Measurements from ENCODE around the gene CORO2B.

CORO2B gene

GRCh38 chr15:68548364-68548763, 30.4 kb upstream of the CORO2B start:
- TF ChIP-seq CTCF (IDR thresholded peaks at IDR 0.05; ENCODE audit: low read depth, low read length, missing control alignments), result no peak
- no peak overlapping the region for H3K4me3 ChIP-seq (ENCODE audit: low read depth, low read length)
- DNase-seq (ENCODE audit: low read depth), result no peak
- in situ Hi-C loops (cut with HindIII; ENCODE audit: low sequenced_read_pairs), result no loop called here

GRCh38 chr15:68550004-68550403, 28.8 kb upstream of the CORO2B start:
- no peak for TF ChIP-seq CTCF (IDR thresholded peaks at IDR 0.05; ENCODE audit: low read depth, low read length, missing control alignments)
- in situ Hi-C loops (cut with HindIII; ENCODE audit: low sequenced_read_pairs), result no loop called here
- H3K4me3 ChIP-seq (ENCODE audit: low read depth, low read length), result no peak overlapping the region
- DNase-seq (ENCODE audit: low read depth), result no peak

- DNase-seq (ENCODE audit: low read depth), result peak; percentile 29
Observed at GRCh38 chr15:68550498-68551295, 28.1 kb upstream of the CORO2B start.

GRCh38 chr15:68551296-68551635, 27.5 kb upstream of the CORO2B start:
- TF ChIP-seq CTCF (IDR thresholded peaks at IDR 0.05; ENCODE audit: low read depth, low read length, missing control alignments), result no peak

More at GRCh38 chr15:68550498-68551295, 28.1 kb upstream of the CORO2B start:
- H3K4me3 ChIP-seq (ENCODE audit: low read depth, low read length), result no peak overlapping the region
- peak; percentile 89 for TF ChIP-seq CTCF (IDR thresholded peaks at IDR 0.05; ENCODE audit: low read depth, low read length, missing control alignments)
- in situ Hi-C loops (cut with HindIII; ENCODE audit: low sequenced_read_pairs), result no loop called here

GRCh38 chr15:68552344-68552743, 26.4 kb upstream of the CORO2B start:
- DNase-seq (ENCODE audit: low read depth), result no peak
- H3K4me3 ChIP-seq (ENCODE audit: low read depth, low read length), result no peak overlapping the region
- TF ChIP-seq CTCF (IDR thresholded peaks at IDR 0.05; ENCODE audit: low read depth, low read length, missing control alignments), result no peak
- in situ Hi-C loops (cut with HindIII; ENCODE audit: low sequenced_read_pairs), result no loop called here

More at GRCh38 chr15:68551296-68551635, 27.5 kb upstream of the CORO2B start:
- no peak overlapping the region for H3K4me3 ChIP-seq (ENCODE audit: low read depth, low read length)
- no peak for DNase-seq (ENCODE audit: low read depth)
- in situ Hi-C loops (cut with HindIII; ENCODE audit: low sequenced_read_pairs), result no loop called here

- TF ChIP-seq CTCF (IDR thresholded peaks at IDR 0.05; ENCODE audit: low read depth, low read length, missing control alignments), result no peak
- no peak for DNase-seq (ENCODE audit: low read depth)
- in situ Hi-C loops (cut with HindIII; ENCODE audit: low sequenced_read_pairs), result no loop called here
- no peak overlapping the region for H3K4me3 ChIP-seq (ENCODE audit: low read depth, low read length)
Observed at GRCh38 chr15:68552773-68553172, 26.0 kb upstream of the CORO2B start.

All from astrocyte of the cerebellum (primary cell).